ENCODE results near the gene ZCCHC7. TPM values are rescaled to one million over a fixed set of nuclear protein-coding genes. Genes with fewer than 3 reads are reported as not detected.

The ZCCHC7 gene
- polyA plus RNA-seq, 3 donors: 8.7 to 12.9 (median 12.5) TPM

DNA sequence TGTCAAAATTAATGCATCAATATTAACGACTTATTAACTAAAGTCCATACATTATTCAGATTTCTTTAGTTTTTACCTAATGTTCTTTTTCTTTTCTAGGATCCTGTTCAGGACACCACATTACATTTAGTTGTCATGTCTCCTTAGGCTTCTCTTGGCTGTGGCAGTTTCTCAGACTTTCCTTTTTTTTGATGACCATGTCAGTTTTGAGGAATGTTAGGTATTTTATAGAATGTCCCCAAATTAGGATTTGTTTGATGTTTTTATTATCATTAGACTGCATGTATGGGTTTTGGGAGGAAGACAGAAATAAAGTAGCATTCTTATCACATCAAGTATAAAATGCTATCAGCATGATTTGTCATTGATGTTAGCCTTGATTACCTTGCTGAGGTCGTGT is 32.0 kb downstream of the ZCCHC7 start:
- Mint-ChIP-seq H3K4me3 (no peak overlapping the region), H3K4me1 (peaks cover 24% of the 10 kb centered on the region), H3K9me3 (peaks cover 0 to 1% (median 0%) of the 10 kb centered on the region in 7 donors), H3K27me3 (ENCODE audit: low read depth in 3 of 3) (no peaks in the 10 kb centered on the region), H3K36me3 (peaks cover 38 to 40% of the 10 kb centered on the region in 2 donors), H3K27ac (no peak overlapping the region)
- Histone ChIP-seq H3K4me2 (replicated peaks; ENCODE audit: extremely low read depth, low read length, poor library complexity, severe bottlenecking) (no peak overlapping the region), H3K27ac (ENCODE audit: low read depth in 1 of 2, low read length in 2 of 2) (no peak overlapping the region), H3K9me3 (replicated peaks in 1 of 2; ENCODE audit: control insufficient read depth in 1 of 2, insufficient read depth in 1 of 2, low read length in 2 of 2) (no peaks in the 10 kb centered on the region), H3K79me2 (ENCODE audit: insufficient read depth, low read length) (no peaks in the 10 kb centered on the region), H4K20me1 (ENCODE audit: insufficient read depth, low read length) (no peaks in the 10 kb centered on the region), H3K9ac (ENCODE audit: insufficient read depth, low read length, poor library complexity, severe bottlenecking) (no peak overlapping the region), H3K36me3 (replicated peaks in 1 of 2; ENCODE audit: control insufficient read depth in 1 of 2, insufficient read depth in 2 of 2, low read length in 2 of 2) (peaks cover 10 to 14% of the 10 kb centered on the region in 2 donors), H2AFZ (ENCODE audit: insufficient read depth, low read depth, low read length, poor library complexity, severe bottlenecking) (no peak overlapping the region), H3K4me1 (ENCODE audit: control insufficient read depth in 1 of 2, insufficient read depth in 2 of 2, low read length in 2 of 2) (peaks cover 5 to 9% of the 10 kb centered on the region in 2 donors), H3K4me3 (replicated peaks in 1 of 3; ENCODE audit: low read depth in 2 of 3, low read length in 3 of 3) (no peak overlapping the region), H3K27me3 (ENCODE audit: control insufficient read depth in 2 of 2, insufficient read depth in 2 of 2, low read length in 2 of 2) (no peaks in the 10 kb centered on the region)
- no CpG with 5 or more reads among the region's 2 CpGs for WGBS (ENCODE audit: insufficient coverage)
- intact Hi-C loops (cut with micrococcal nuclease): no loop called here
- TF ChIP-seq, protein P1, sequence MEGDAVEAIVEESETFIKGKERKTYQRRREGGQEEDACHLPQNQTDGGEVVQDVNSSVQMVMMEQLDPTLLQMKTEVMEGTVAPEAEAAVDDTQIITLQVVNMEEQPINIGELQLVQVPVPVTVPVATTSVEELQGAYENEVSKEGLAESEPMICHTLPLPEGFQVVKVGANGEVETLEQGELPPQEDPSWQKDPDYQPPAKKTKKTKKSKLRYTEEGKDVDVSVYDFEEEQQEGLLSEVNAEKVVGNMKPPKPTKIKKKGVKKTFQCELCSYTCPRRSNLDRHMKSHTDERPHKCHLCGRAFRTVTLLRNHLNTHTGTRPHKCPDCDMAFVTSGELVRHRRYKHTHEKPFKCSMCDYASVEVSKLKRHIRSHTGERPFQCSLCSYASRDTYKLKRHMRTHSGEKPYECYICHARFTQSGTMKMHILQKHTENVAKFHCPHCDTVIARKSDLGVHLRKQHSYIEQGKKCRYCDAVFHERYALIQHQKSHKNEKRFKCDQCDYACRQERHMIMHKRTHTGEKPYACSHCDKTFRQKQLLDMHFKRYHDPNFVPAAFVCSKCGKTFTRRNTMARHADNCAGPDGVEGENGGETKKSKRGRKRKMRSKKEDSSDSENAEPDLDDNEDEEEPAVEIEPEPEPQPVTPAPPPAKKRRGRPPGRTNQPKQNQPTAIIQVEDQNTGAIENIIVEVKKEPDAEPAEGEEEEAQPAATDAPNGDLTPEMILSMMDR (IDR thresholded peaks at IDR 0.05): no peak
- DNase-seq: no peak

DNA sequence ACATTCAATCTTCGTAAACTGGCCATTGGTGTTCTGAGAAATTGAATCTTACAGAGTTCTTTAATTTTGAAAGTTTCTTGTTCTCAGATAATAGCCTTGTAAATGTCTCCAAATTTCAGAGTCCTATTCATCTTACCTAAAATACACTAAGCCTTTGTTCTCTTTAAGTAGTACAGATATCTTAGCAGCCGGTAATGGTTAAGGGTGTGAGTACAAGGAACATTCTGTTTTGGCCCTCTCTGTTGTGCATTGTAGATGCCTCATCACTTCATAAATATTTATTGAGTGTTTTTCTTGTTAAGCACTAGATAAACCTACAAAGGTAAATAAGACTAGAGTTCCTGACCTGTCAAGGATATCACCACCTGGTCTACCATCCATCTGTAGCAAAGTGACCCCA is 35.2 kb downstream of the ZCCHC7 start:
- Histone ChIP-seq H3K36me3 (replicated peaks in 1 of 2; ENCODE audit: control insufficient read depth in 1 of 2, insufficient read depth in 2 of 2, low read length in 2 of 2) (peaks cover 10 to 25% of the 10 kb centered on the region in 2 donors), H3K79me2 (ENCODE audit: insufficient read depth, low read length) (no peaks in the 10 kb centered on the region)
- peaks cover 31 to 39% of the 10 kb centered on the region in 2 donors for H3K36me3 Mint-ChIP-seq

More for the DNA sequence above, 35.2 kb downstream of the ZCCHC7 start:
- Histone ChIP-seq H3K9me3 (replicated peaks in 1 of 2; ENCODE audit: control insufficient read depth in 1 of 2, insufficient read depth in 1 of 2, low read length in 2 of 2) (no peaks in the 10 kb centered on the region), H3K4me2 (replicated peaks; ENCODE audit: extremely low read depth, low read length, poor library complexity, severe bottlenecking) (no peak overlapping the region), H3K9ac (ENCODE audit: insufficient read depth, low read length, poor library complexity, severe bottlenecking) (no peak overlapping the region), H3K27me3 (ENCODE audit: control insufficient read depth in 2 of 2, insufficient read depth in 2 of 2, low read length in 2 of 2) (no peaks in the 10 kb centered on the region), H3K27ac (ENCODE audit: low read depth in 1 of 2, low read length in 2 of 2) (no peak overlapping the region), H4K20me1 (ENCODE audit: insufficient read depth, low read length) (no peaks in the 10 kb centered on the region), H3K4me1 (ENCODE audit: control insufficient read depth in 1 of 2, insufficient read depth in 2 of 2, low read length in 2 of 2) (peaks cover 0 to 11% of the 10 kb centered on the region in 2 donors), H3K4me3 (replicated peaks in 1 of 3; ENCODE audit: low read depth in 2 of 3, low read length in 3 of 3) (no peak overlapping the region), H2AFZ (ENCODE audit: insufficient read depth, low read depth, low read length, poor library complexity, severe bottlenecking) (no peak overlapping the region)
- WGBS (ENCODE audit: insufficient coverage): no CpG with 5 or more reads among the region's 2 CpGs
- intact Hi-C loops (cut with micrococcal nuclease): no loop called here
- peaks cover 0 to 1% (median 0%) of the 10 kb centered on the region in 7 donors for H3K9me3 Mint-ChIP-seq
- no peak overlapping the region for H3K27ac Mint-ChIP-seq
- DNase-seq: no peak
- no peak overlapping the region for H3K4me3 Mint-ChIP-seq
- no peaks in the 10 kb centered on the region for H3K27me3 Mint-ChIP-seq (ENCODE audit: low read depth in 3 of 3)
- H3K4me1 Mint-ChIP-seq: peaks cover 16% of the 10 kb centered on the region
- TF ChIP-seq, protein P1 (IDR thresholded peaks at IDR 0.05): no peak
